HG02763 (cell line): Measurements from ENCODE around the gene RAB3IL1.

Experiments used
- ATAC-seq: cut with Tn5 transposase; IDR thresholded peaks from one replicate; pipeline ENCODE4 v1.9.1; 2021; ENCODE audit warnings: mild to moderate bottlenecking, moderate library complexity; ENCODE audit not compliant: unreplicated experiment

The RAB3IL1 gene

GRCh38 chr11:61869429-61869707 lies 48.0 kb downstream of the RAB3IL1 start:
- no peak for ATAC-seq

- ATAC-seq: no peak
Observed at GRCh38 chr11:61868571-61869428, 48.6 kb downstream of the RAB3IL1 start.

- no peak for ATAC-seq
Observed at GRCh38 chr11:61866958-61867343, 50.4 kb downstream of the RAB3IL1 start.

DNA sequence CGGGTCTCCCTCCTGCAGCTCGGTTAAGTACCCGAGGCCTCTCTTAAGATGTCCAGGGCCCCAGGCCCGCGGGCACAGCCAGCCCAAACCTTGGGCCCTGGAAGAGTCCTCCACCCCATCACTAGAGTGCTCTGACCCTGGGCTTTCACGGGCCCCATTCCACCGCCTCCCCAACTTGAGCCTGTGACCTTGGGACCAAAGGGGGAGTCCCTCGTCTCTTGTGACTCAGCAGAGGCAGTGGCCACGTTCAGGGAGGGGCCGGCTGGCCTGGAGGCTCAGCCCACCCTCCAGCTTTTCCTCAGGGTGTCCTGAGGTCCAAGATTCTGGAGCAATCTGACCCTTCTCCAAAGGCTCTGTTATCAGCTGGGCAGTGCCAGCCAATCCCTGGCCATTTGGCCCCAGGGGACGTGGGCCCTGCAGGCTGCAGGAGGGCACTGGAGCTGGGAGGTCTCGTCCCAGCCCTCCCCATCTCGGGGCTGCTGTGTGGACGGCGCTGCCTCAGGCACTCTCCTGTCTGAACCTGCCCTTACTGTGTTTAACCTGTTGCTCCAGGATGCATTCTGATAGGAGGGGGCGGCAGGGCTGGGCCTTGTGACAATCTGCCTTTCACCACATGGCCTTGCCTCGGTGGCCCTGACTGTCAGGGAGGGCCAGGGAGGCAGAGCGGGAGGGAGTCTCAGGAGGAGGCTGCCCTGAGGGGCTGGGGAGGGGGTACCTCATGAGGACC lies 51.0 kb downstream of the RAB3IL1 start:
- no peak for ATAC-seq

DNA sequence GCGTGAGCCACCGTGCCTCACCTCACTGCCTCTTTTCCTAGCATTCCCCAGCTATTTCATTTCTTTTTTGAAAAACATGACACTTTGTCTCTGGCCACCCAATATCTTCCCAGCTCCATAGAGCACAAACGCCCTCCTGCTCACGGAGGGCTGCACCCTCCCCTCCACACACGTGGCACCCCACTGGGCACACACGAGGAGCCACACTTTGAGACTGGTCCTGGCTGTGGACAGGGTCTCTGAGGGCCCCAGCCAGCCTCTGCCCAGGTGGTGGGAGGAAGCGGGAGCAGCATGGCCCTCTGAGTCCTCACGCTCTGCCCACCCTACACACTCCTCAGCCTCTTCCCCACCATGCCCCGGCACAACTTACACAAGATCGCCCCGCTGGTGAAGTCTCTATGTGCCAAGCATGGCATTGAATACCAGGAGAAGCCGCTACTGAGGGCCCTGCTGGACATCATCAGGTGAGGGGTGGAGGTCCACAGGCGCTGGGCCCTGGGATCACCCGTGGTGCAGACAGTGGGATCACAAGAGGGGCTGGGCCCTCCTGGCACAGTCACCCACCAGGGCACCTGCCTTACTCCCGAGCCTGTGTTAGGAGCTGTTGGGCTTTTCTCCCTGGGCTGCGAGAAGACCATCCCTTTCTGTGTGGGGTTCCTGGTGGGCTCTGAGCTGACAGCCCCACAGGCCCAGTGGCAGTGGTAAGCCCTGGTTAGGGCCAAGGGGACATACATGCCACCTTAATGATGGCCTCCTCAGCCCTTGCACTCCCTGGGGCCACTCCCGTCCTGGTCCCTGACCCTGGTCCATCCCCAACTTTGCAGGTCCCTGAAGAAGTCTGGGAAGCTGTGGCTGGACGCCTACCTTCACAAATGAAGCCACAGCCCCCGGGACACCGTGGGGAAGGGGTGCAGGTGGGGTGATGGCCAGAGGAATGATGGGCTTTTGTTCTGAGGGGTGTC lies 52.3 kb downstream of the RAB3IL1 start:
- ATAC-seq: no peak

DNA sequence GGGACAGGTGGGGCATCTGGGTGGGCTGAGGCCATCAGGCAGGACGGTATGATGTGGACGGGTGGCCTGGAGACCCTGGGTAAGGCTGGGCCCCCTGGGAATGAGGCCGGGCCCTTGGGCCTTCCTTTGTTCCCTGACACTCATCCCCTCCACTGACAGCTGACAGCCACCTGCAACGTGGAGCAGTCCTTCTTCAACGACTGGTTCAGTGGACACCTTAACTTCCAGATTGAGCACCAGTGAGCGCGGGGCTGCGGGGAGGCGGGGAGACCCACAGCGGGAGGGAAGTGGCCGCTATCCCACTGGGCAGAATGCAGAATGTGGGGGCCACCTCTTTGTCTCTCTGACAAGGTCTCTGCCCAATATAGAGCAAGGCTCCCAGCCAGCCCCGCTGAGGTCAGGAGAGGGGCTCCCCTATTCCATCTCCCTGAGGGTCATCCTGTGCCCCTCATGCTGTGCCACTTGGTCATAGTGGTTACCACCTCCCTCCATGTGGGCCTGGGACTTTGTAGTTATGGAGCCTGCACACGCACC lies 53.8 kb downstream of the RAB3IL1 start:
- ATAC-seq: no peak

- ATAC-seq: no peak
Observed at GRCh38 chr11:61862714-61863547, 54.4 kb downstream of the RAB3IL1 start.

DNA sequence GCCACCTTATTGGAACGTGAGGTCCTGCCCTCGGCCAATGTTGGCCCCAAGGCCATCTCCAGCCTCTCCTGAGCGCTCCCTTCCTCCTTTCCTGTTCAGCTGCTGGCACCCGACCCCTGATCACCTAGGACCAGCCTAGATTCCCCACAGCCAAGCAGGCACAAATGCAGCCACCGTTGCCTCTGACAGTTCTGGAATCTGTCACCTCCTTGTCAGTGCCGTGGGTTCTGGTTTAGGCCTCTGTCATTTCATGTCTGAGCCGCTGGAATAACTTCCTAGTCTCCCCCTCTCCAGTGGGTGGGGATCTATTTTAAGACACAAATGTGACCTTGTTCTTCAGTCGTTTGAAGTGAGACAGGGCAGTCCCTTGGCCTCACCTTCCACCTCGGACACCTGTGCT lies 55.7 kb downstream of the RAB3IL1 start:
- no peak for ATAC-seq

DNA sequence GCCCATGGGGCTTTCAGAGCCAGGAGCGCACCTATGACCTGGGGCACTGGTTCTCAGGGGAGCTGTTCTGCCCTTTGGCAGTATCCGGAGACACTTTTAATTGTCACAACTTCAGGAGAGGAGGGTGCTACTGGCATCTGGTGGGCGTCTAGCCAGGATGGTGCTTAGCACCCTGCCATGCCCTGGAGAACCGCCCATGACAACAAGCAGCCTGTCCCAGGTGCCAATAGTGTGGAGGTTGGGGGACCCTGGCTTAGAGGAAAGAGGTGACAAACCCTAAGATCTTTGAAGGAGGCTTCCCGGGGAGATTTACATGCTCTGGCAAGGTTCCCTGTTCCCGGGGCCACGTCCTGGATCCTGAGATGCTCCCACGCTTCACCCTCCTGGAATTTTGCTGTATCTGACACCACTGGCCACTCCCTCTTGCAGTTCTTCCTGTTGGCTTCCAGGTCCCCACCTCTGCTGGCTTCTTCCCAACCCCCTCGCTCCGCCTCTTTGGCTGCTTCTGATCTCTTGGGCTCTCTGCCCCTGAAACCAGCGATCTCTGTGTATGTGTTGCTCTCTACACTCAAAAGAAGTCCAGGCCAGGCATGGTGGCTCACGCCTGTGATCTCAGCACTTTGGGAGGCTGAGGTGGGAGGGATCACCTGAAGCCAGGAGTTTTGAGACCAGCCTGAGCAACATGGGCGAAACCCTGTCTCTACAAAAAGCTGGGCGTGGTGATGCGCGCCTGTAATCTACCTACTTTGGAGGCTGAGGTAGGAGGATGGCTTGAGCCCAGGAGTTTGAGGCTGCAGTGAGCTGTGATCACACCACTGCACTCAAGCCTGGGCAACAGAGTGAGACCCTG lies 57.1 kb downstream of the RAB3IL1 start:
- ATAC-seq: no peak

DNA sequence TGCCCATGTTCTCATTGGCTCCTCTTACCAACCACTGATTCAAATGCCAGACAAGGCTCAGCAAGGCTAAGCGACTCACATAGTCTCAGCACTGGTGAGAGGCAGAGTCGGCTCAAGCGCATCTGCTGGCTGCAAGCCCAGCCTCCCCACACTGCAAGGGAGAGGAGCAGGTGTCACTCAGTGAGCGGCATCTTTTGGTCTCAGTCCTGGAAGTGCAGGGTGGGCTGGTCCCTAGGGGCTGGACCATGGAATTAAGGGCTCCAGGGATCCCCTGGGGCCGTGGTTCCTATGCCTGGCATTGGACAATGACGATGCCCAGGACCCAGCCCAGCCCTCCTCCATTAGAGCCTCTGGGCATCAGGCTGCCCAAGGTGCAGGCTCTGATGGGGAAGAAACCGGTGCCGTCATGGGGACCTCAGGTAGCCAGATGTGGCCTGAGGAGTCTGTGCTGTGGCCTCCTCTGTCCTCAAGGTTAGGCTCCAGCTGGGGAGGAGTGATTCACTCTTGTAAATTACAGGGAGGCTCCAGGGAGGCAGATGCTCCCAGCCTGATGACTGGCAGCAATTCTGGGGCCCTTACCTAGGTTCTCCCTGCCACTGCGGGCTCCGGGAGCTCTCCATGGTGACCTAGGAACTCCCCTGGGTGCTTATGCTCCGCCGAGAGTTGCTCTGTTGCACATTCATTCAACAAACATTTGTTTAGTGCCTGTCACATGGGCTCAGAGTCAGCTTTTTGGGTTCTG lies 61.3 kb downstream of the RAB3IL1 start:
- ATAC-seq: no peak

DNA sequence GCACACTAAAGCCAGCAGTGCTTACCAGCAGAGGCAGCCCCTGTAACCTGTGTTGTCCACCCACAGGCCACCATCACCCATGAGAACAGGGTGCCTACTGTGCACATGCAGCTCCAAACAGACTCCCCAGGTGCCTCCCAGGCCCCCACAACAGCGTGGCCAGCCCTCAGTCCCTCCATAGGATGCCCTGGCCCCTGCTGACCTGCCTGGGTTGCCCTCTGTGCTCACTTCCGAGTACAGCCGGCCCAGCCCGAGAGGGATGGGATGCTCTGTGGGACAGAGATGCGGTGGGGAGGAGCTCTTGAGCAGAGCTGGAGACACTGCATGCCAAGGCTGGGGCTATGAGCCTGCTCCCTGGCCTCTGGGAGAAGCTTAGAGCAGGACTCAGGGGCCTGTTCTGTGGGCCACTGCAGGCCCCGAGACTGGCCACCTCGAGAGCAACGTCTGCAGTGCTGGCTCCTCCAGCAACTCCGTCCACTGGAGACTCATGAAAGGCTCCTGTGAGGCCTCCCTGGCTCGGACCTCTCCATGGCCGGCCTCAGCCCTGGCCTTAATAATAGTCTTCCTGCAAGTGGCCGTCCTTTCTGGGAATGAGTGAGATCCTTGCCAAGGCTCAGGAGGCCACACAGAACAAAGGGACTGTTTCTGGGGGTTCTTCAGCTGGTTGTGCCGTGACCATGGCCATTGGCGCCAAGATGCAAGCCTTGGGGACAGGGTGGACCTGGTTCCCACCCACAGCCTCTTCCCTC lies 62.2 kb downstream of the RAB3IL1 start:
- ATAC-seq: no peak

- ATAC-seq: no peak
Observed at GRCh38 chr11:61854206-61854895, 63.0 kb downstream of the RAB3IL1 start.

GRCh38 chr11:61853698-61854169 lies 63.6 kb downstream of the RAB3IL1 start:
- no peak for ATAC-seq

GRCh38 chr11:61851900-61852295 lies 65.5 kb downstream of the RAB3IL1 start:
- ATAC-seq: no peak

DNA sequence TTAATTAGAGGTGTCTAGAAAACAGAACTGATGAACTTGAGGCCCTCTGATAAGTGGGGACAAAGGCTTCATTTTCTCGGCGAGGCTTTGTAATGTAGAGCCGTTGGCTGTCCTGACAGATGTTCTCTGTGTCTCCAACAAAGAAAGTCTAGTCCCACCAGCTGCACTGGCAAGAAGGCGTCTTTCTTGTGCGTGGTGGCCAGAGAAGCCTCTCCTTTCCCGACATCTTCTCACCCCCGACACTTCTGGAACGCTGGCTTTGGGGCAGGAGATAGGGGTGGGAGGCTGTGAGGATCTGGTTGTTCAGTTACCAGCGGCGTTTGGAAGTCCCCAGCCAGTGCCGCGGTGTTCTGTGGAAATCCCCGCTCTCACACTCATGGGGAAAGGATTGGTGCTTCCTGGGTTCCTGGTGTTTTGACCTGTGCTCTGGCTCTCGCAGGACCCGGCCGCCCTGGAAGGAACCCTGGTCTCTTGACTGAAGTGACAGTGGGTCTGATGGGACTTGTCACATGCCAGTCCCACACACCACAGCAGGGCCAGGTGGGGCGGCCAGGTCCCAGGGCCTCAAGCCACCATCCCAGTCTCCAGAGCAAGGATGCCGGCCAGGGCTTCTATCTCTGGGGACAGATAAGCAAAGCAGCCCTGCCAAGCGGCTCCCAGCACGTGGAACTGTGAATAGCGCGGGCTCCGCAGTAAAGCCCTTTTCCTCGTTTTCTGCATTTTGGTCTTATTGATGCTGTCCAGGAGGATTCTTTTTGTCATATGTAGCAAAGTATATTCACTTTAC lies 66.1 kb downstream of the RAB3IL1 start:
- no peak for ATAC-seq

GRCh38 chr11:61850687-61851086 lies 66.7 kb downstream of the RAB3IL1 start:
- ATAC-seq: no peak
